Keratinocyte (primary cell): ENCODE measurements around the gene PLPPR2. TPM values are rescaled to one million over a fixed set of nuclear protein-coding genes. Genes with fewer than 3 reads are reported as not detected.

Experiments
- DNase-seq: peaks from one replicate; pipeline ENCODE4 v3.0.0-alpha.2; 2011; ENCODE audit warnings: low read depth, missing footprints, low spot score
- FAIRE-seq: peaks from 2 replicates; lab custom pipeline; 2011; peaks lifted over from hg19 to GRCh38; lab: Jason Lieb, UNC
- H2AFZ ChIP-seq: 2 replicates; pipeline ENCODE4 v1.6.0; 2012; ENCODE audit warnings: low read length, control low read depth, inconsistent platforms; ENCODE audit not compliant: control insufficient read depth
- H3K27ac ChIP-seq: 2 replicates; pipeline ENCODE4 v1.5.1; 2011; ENCODE audit warnings: low read length; ENCODE audit not compliant: control insufficient read depth, insufficient read depth
- H3K27me3 ChIP-seq: 3 replicates; pipeline ENCODE4 v1.6.0; 2011; ENCODE audit warnings: low read length; ENCODE audit not compliant: control insufficient read depth, insufficient read depth; ENCODE audit errors: extremely low read depth
- H3K36me3 ChIP-seq, 2 experiments: 2 replicates in 1 of 2; 3 replicates in 1 of 2; pipeline ENCODE4 v1.5.1; 2011; ENCODE audit warnings: low read length in 2 of 2, mild to moderate bottlenecking in 1 of 2; ENCODE audit not compliant: control insufficient read depth in 2 of 2, insufficient read depth in 2 of 2; ENCODE audit errors: extremely low read depth in 1 of 2
- H3K4me1 ChIP-seq: 3 replicates; pipeline ENCODE4 v1.5.1; 2011; ENCODE audit warnings: low read length; ENCODE audit not compliant: control insufficient read depth, insufficient read depth; ENCODE audit errors: extremely low read depth
- H3K4me2 ChIP-seq: 3 replicates; pipeline ENCODE4 v1.6.0; 2011; ENCODE audit warnings: low read depth, low read length; ENCODE audit not compliant: control insufficient read depth, insufficient read depth; ENCODE audit errors: extremely low read depth
- H3K4me3 ChIP-seq, 3 experiments: fragments of 200-600 bp in 1 of 3; sonication (generic) in 1 of 3; 2 replicates in 2 of 3; 3 replicates in 1 of 3; pipeline ENCODE4 v1.5.1; 2011 to 2016; ENCODE audit warnings: low read length in 3 of 3, mild to moderate bottlenecking in 3 of 3, control low read depth in 2 of 3, inconsistent platforms in 1 of 3, low read depth in 1 of 3, mixed read lengths in 1 of 3, mixed run types in 1 of 3, moderate library complexity in 1 of 3; ENCODE audit not compliant: control insufficient read depth in 2 of 3, insufficient read depth in 2 of 3; ENCODE audit errors: extremely low read depth in 1 of 3
- H3K79me2 ChIP-seq: 2 replicates; pipeline ENCODE4 v1.6.0; 2012; ENCODE audit warnings: low read length; ENCODE audit not compliant: control insufficient read depth, insufficient read depth
- H3K9ac ChIP-seq: 3 replicates; pipeline ENCODE4 v1.6.0; 2011; ENCODE audit warnings: low read length; ENCODE audit not compliant: control insufficient read depth, insufficient read depth; ENCODE audit errors: extremely low read depth
- H3K9me1 ChIP-seq: 3 replicates; pipeline ENCODE4 v1.6.0; 2011; ENCODE audit warnings: low read length; ENCODE audit not compliant: control insufficient read depth, insufficient read depth; ENCODE audit errors: extremely low read depth
- H3K9me3 ChIP-seq: 2 replicates; pipeline ENCODE4 v1.5.1; 2012; ENCODE audit warnings: low read depth, low read length; ENCODE audit not compliant: control insufficient read depth
- H4K20me1 ChIP-seq: 3 replicates; pipeline ENCODE4 v1.6.0; 2011; ENCODE audit warnings: low read length; ENCODE audit not compliant: control insufficient read depth, insufficient read depth; ENCODE audit errors: extremely low read depth
- EZH2 ChIP-seq: IDR thresholded peaks from one replicate; pipeline ENCODE4 v1.6.1; 2012; ENCODE audit warnings: inconsistent platforms, mild to moderate bottlenecking, low read length, moderate library complexity
- dilution Hi-C: fragments of 300-500 bp; cut with MboI; formaldehyde crosslinking; loops from one replicate; pipeline ENCODE4 v1.7.0; 2020; ENCODE audit warnings: low sequenced_read_pairs; ENCODE audit not compliant: extremely low pct_ligation_motif_present
- polyA plus RNA-seq, 5 experiments: library from polyadenylated mRNA; depleted of rRNA in 3 of 5; stranded (reverse) in 3 of 5; stranded (forward) in 1 of 5; unstranded in 1 of 5; fragments of >200 nt; gene quantifications; 1 replicate in 1 of 5; 2 replicates in 3 of 5; 3 replicates in 1 of 5; pipeline versions ENCODE4 v1.2.1 to v1.2.3, GENCODE V29; 2011 to 2012; ENCODE audit warnings: missing spikeins in 2 of 5, low read depth in 1 of 5, low replicate concordance in 1 of 5
- TF ChIP-seq, protein P1 (sequence below), 3 experiments: IDR thresholded peaks in 1 of 3; conservative IDR thresholded peaks in 1 of 3; optimal IDR thresholded peaks in 1 of 3; 2 replicates in 2 of 3; 3 replicates in 1 of 3; pipeline versions ENCODE3 to v1.5.1; 2011; ENCODE audit warnings: low read length in 3 of 3, mild to moderate bottlenecking in 3 of 3, moderate library complexity in 2 of 3, control low read depth in 1 of 3, inconsistent platforms in 1 of 3; ENCODE audit not compliant: insufficient read depth in 2 of 3; ENCODE audit errors: extremely low read depth in 1 of 3

Gene PLPPR2
- polyA plus RNA-seq, 1 donor (not counting 4 experiments of a cell fraction or from before 2014, with no cell fraction given) = 3.5 TPM

DNA sequence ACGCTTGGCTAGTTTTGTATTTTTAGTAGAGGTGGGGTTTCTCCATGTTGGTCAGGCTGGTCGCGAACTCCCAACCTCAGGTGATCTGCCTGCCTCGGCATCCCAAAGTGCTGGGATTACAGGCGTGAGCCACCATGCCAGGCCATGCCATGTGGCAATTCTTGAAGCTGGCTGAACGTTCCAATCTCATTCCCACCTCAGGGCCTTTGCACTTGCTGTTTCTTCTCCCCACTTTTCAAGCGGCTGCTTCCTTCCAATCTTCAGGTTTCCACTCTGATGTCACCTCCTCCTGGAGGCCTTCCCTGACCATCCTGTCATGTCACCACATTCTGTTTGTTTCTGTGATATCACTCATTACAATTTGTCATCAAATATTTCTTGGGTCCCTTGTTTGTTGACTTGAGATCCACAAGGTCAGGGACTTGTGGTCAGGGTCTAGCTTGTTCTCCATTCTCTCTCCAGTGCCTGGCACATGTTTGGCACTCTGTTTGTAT, 24.7 kb downstream of the PLPPR2 start:
- H3K9ac ChIP-seq = no peak overlapping the region
- no peak overlapping the region for H2AFZ ChIP-seq
- H3K27me3 ChIP-seq = peaks cover 9% of the 10 kb centered on the region
- FAIRE-seq = no peak
- dilution Hi-C loops = no loop called here
- H3K27ac ChIP-seq = no peak overlapping the region
- DNase-seq = no peak
- peaks cover 4% of the 10 kb centered on the region for H3K79me2 ChIP-seq
- TF ChIP-seq EZH2 = no peak
- TF ChIP-seq, protein P1, sequence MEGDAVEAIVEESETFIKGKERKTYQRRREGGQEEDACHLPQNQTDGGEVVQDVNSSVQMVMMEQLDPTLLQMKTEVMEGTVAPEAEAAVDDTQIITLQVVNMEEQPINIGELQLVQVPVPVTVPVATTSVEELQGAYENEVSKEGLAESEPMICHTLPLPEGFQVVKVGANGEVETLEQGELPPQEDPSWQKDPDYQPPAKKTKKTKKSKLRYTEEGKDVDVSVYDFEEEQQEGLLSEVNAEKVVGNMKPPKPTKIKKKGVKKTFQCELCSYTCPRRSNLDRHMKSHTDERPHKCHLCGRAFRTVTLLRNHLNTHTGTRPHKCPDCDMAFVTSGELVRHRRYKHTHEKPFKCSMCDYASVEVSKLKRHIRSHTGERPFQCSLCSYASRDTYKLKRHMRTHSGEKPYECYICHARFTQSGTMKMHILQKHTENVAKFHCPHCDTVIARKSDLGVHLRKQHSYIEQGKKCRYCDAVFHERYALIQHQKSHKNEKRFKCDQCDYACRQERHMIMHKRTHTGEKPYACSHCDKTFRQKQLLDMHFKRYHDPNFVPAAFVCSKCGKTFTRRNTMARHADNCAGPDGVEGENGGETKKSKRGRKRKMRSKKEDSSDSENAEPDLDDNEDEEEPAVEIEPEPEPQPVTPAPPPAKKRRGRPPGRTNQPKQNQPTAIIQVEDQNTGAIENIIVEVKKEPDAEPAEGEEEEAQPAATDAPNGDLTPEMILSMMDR (optimal IDR thresholded peaks at IDR 0.05 in 1 of 3, IDR thresholded peaks at IDR 0.05 in 1 of 3, conservative IDR thresholded peaks at IDR 0.05 in 1 of 3; ENCODE audit: extremely low read depth in 1 of 3, insufficient read depth in 2 of 3, low read length in 3 of 3) = no peak
- H4K20me1 ChIP-seq = no peaks in the 10 kb centered on the region
- peak overlapping the region in 1 of 3 experiments; percentile 85 for H3K4me3 ChIP-seq
- peak overlapping the region; percentile 97 for H3K4me2 ChIP-seq
- H3K36me3 ChIP-seq = no peaks in the 10 kb centered on the region
- peaks cover 7% of the 10 kb centered on the region for H3K9me1 ChIP-seq
- H3K4me1 ChIP-seq = peaks cover 52% of the 10 kb centered on the region
- no peaks in the 10 kb centered on the region for H3K9me3 ChIP-seq

DNA sequence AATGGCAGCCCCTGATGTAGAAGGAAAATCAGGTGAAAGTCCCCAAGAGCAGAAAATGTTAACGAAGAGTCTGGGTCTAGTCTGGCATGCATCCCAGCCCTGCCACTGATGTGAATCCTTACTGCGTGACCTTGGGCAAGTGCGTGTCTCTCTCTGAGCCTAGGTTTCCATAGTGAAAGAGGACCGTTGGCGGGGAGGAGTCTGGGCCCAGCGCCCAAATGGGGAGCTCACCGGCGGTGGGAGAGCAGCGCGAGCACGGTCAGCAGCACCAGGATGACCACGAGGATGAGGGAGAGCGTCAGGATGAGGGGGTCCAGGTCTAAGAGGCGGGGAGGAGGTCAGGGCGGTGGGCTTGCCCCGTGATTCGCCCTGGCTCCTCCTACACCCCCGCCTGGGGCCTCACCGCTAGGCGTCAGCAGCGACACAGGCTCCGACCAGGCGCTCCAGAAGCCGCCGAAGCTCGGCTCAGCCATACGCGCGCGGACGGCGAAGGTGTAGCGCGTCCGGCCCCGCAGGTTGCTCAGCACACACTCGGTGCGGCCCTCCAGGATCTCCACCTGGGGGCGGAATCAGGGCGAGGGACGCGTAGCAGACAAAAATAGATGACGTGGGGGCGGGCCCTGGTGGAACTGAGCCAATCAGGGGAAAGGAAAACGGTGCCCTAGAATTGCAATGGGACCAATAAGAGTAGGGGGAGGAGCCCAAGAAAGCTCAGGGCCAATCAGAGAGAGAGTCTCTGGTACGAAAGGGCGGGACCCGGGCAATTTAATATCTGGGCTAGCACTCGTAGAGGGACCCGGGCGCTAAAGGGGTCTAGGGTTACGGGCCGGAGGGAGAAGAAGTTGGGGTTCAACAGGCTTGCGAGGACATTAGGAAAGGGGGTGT, 25.7 kb downstream of the PLPPR2 start:
- H3K4me3 ChIP-seq = peak overlapping the region; percentile 39 to 85 (median 74)
- H3K27me3 ChIP-seq = peaks cover 9% of the 10 kb centered on the region
- peak overlapping the region; percentile 97 for H3K4me2 ChIP-seq
- peak overlapping the region; percentile 84 for H3K9ac ChIP-seq
- H3K9me1 ChIP-seq = peaks cover 7% of the 10 kb centered on the region
- H3K36me3 ChIP-seq = no peaks in the 10 kb centered on the region
- no peak for FAIRE-seq
- H3K27ac ChIP-seq = peak overlapping the region; percentile 90
- no peaks in the 10 kb centered on the region for H3K9me3 ChIP-seq
- dilution Hi-C loops = no loop called here
- peak overlapping the region; percentile 98 for H2AFZ ChIP-seq
- H3K79me2 ChIP-seq = no peaks in the 10 kb centered on the region
- peak; percentile 92 for DNase-seq
- H3K4me1 ChIP-seq = peaks cover 46% of the 10 kb centered on the region
- TF ChIP-seq, protein P1 (optimal IDR thresholded peaks at IDR 0.05 in 1 of 3, IDR thresholded peaks at IDR 0.05 in 1 of 3, conservative IDR thresholded peaks at IDR 0.05 in 1 of 3; ENCODE audit: extremely low read depth in 1 of 3, insufficient read depth in 2 of 3, low read length in 3 of 3) = peak; percentile 54 to 74 (median 63)
- TF ChIP-seq EZH2 = no peak
- no peaks in the 10 kb centered on the region for H4K20me1 ChIP-seq
